T-helper 2 cell (primary cell): ENCODE results near the gene MTA2.
"Not testable (repeated sequence)": the region's sequence is repeated elsewhere in the genome, so short reads cannot be mapped to it uniquely, and the experiment has no call there.

Source experiments
- DNase-seq, 5 experiments: peaks; one replicate each; pipeline versions ENCODE4 v3.0.0 to v3.0.0-alpha.2; 2012 to 2022

The MTA2 gene

GRCh38 chr11:62565100-62565802, 36.4 kb downstream of the MTA2 start:
- no peak for DNase-seq

DNA sequence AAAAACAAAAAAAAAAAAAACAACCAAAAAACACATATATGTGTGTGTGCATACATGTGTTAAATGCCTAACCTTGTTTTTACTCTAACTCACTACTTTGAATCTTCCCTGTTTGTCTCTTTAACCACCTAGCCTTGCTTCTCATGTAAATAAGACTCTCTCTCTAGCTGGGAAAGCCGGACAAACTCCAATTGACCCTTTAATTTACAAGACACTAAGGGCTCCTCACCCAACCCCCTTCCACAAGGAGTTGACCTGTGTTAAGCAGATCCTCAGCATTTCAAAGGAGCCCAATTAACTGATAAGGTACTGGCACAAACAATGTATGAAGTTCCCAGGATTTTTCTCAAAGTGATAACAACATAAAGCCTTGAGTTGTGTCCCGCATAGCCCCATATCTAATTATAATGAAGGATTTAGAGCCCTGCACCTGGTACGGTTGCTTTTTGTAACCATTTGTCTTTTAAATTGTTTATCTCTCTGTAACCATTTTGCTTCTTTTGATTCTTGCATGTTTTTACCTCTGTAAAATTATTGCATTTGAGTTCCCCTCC, 39.9 kb downstream of the MTA2 start:
- DNase-seq: not testable (repeated sequence)

GRCh38 chr11:62560566-62561103, 41.0 kb downstream of the MTA2 start:
- DNase-seq: peak in 4 of 5 experiments; percentile 66 to 78 (median 71)

- not testable (repeated sequence) for DNase-seq
These were observed 42.0 kb downstream of the MTA2 start for GRCh38 chr11:62559626-62560025.

DNA sequence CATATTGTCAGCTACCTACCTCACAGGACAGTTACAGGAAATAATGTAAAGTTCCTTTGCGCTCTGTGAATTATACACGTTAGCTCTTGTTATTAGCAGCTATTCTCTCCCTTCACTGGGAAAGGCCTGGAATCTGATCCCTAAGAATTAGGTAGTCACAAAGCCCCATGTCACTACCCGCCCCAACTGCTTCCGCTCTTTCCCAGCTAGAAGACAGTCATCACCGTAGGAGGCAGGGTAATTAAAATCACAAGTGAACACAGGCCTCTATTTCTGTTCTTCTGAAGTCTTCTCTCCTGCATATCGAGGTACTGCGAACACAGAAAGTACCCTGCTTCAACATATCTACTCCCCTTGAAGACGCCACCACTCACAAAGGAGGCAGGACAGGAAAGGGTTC, 42.5 kb downstream of the MTA2 start:
- DNase-seq: no peak

- no peak for DNase-seq
These were observed 43.0 kb downstream of the MTA2 start for GRCh38 chr11:62558669-62559068.

- peak in 2 of 5 experiments; percentile 87 to 97 for DNase-seq
These were observed 44.6 kb downstream of the MTA2 start for GRCh38 chr11:62556875-62557631.

GRCh38 chr11:62556108-62556874, 45.4 kb downstream of the MTA2 start:
- DNase-seq: peak; percentile 49 to 99 (median 75)

GRCh38 chr11:62555464-62556107, 46.1 kb downstream of the MTA2 start:
- DNase-seq: peak in 3 of 5 experiments; percentile 68 to 92 (median 86)

DNA sequence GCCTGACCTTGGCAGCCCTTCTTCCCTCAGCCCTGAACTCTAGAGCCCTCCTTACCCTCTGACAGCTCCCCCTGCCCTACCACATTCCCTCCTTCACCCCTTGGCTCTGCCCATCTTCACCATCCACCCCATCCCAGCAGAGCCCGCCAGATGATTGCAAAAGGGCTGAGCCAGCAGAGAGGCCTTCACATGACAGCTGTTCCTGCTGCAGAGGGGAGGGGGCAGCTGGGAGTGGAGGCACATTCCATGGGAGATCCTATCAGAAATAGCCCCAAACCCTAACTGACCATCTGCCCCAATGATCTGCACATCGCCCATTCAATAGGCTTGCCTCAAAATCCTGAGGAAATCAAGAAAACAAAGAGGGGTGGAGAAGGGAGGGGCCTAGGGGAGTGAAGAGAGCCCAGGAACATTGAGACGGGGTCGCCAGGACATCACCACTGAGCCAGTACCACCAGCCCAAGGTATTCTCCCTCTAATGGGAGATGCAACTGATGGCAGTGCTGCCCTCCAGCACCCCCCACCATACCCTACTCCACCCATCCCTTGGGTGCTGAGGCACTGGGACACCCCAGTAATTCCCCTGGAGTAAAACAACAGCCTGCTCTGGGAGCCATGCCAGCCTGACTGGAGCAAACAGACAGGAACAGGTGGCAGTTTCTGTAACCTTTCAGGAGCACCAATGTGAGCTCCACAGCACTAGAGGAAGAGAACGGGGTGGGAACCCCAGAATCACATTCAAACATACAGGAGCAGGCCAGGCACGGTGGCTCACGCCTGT, 47.1 kb downstream of the MTA2 start:
- DNase-seq: no peak

- no peak for DNase-seq
These were observed 47.8 kb downstream of the MTA2 start for GRCh38 chr11:62553839-62554361.

- peak in 3 of 5 experiments; percentile 46 to 81 (median 63) for DNase-seq
These were observed 48.4 kb downstream of the MTA2 start for GRCh38 chr11:62553080-62553838.

GRCh38 chr11:62552485-62553079, 49.1 kb downstream of the MTA2 start:
- peak in 1 of 5 experiments; percentile 35 for DNase-seq

DNA sequence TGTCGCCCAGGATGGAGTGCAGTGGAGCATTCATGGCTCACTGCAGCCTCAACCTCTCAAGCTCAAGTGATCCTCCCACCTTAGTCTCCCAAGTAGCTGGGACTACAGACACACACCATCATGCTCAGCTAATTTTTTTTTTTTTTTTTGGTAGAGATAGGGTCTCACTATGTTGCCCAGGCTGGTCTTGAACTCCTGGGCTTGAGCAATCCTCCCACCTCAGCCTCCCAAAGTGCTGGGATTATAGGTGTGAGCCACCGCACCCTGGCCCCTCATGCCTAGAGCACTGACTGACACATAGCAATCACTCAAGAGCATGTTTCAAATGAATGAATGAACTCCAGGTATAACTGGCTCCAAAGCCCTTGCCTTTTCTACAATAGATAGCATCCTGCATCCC, 51.2 kb downstream of the MTA2 start:
- not testable (repeated sequence) for DNase-seq

GRCh38 chr11:62548545-62549335, 52.9 kb downstream of the MTA2 start:
- no peak for DNase-seq

- DNase-seq: no peak
These were observed 53.9 kb downstream of the MTA2 start for GRCh38 chr11:62547691-62548281.

DNA sequence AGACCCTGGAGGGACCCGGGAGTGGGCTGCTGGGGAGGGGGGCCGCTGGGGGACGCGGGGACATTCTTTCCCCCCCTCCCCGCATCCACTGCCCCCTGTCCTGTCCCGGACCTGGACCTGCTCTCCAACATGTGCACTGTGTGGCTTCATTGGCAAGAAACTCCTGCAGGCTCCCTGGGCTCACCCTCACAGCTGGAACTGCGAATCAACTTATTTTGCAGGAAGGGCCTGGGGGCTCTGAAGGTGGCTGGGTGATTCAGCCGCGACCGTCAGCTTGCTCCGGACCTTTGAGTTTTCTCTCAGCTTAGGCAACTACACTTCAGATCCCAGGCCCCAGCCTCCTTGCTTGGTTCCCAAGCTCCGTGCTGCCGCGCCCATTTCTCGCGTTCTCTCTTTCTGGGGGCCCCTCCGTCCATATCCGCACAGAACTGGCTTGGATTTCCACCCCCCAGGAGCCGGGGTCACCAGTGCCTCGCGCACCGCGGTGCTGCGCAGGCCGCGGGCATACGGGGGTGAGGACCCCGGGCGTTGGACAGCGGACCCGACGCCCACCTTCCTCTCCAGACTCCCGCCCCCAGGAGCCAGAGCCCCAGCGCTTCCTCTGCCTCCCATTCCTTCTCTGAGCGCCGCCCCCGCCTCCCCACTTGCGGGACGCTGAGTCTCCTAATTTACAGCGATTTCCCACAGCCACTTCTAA, 54.6 kb downstream of the MTA2 start:
- no peak for DNase-seq
